HL-60 (cell line): ENCODE measurements around the gene PYM1.

ENCODE experiments used
- DNase-seq, 2 experiments: peaks; one replicate each; pipeline ENCODE4 v3.0.0-alpha.2; 2010 to 2020; ENCODE audit warnings: low read depth in 1 of 2, low spot score in 1 of 2
- H3K27ac ChIP-seq: fragments of 250-450 bp; sonication (Bioruptor Pico); replicated peaks from 2 replicates; pipeline ENCODE4 v1.5.1; 2020; ENCODE audit warnings: mild to moderate bottlenecking, moderate library complexity
- H3K27me3 ChIP-seq: fragments of 250-450 bp; sonication (Bioruptor Pico); 2 replicates; pipeline ENCODE4 v1.5.1; 2021; ENCODE audit warnings: mild to moderate bottlenecking, moderate library complexity; ENCODE audit not compliant: insufficient read depth, poor library complexity, severe bottlenecking
- H3K4me3 ChIP-seq: replicated peaks from 2 replicates; pipeline ENCODE4 v1.5.1; 2011; ENCODE audit warnings: mild to moderate bottlenecking, control low read depth, low read length; ENCODE audit not compliant: insufficient read depth
- GABPA ChIP-seq: IDR thresholded peaks from 2 replicates; pipeline ENCODE4 v1.6.1; 2012; ENCODE audit warnings: low read depth
- POLR2AphosphoS5 ChIP-seq: IDR thresholded peaks from 2 replicates; pipeline ENCODE4 v1.6.1; 2012; ENCODE audit warnings: low read depth
- SPI1 ChIP-seq: IDR thresholded peaks from 2 replicates; pipeline ENCODE4 v1.6.1; 2012; ENCODE audit warnings: low read depth, mild to moderate bottlenecking, borderline replicate concordance
- long read RNA-seq: library from polyadenylated mRNA; unstranded; transcript quantifications from one replicate; pipeline ENCODE4 v2.0.0, GENCODE V29; 2020
- TF ChIP-seq, protein P1 (sequence below): IDR thresholded peaks from 2 replicates; pipeline ENCODE4 v1.6.1; 2012; ENCODE audit warnings: low read depth; ENCODE audit not compliant: insufficient replicate concordance
- TF ChIP-seq, protein P2 (sequence below): IDR thresholded peaks from one replicate; pipeline ENCODE4 v1.5.1; 2011; ENCODE audit warnings: low read length, control low read depth, inconsistent platforms; ENCODE audit not compliant: insufficient read depth

Gene PYM1
- long read RNA-seq, transcript PYM1-203 (3 exons, 1,226 nt) = major isoform, 57 of 75 reads
- long read RNA-seq, transcript PYM1-202 (3 exons, 1,073 nt) = minor isoform, 9 of 75 reads
- long read RNA-seq, partial matches to known transcripts = 1 of 75 reads
- long read RNA-seq, other reads (novel, unspliced or antisense) = 5 of 75 reads

- peak within 1 kb of the TSS; percentile 93 for H3K27ac ChIP-seq
- H3K4me3 ChIP-seq = peak within 1 kb of the TSS; percentile 77
- peak; percentile 92 to 97 for DNase-seq
- no peaks in the 10 kb centered on the region for H3K27me3 ChIP-seq
- 0 out of 2 replicates have a peak, but pooled peaks have one; percentile 23 for TF ChIP-seq GABPA
- TF ChIP-seq POLR2AphosphoS5 = peak; percentile 68
- TF ChIP-seq, protein P1, sequence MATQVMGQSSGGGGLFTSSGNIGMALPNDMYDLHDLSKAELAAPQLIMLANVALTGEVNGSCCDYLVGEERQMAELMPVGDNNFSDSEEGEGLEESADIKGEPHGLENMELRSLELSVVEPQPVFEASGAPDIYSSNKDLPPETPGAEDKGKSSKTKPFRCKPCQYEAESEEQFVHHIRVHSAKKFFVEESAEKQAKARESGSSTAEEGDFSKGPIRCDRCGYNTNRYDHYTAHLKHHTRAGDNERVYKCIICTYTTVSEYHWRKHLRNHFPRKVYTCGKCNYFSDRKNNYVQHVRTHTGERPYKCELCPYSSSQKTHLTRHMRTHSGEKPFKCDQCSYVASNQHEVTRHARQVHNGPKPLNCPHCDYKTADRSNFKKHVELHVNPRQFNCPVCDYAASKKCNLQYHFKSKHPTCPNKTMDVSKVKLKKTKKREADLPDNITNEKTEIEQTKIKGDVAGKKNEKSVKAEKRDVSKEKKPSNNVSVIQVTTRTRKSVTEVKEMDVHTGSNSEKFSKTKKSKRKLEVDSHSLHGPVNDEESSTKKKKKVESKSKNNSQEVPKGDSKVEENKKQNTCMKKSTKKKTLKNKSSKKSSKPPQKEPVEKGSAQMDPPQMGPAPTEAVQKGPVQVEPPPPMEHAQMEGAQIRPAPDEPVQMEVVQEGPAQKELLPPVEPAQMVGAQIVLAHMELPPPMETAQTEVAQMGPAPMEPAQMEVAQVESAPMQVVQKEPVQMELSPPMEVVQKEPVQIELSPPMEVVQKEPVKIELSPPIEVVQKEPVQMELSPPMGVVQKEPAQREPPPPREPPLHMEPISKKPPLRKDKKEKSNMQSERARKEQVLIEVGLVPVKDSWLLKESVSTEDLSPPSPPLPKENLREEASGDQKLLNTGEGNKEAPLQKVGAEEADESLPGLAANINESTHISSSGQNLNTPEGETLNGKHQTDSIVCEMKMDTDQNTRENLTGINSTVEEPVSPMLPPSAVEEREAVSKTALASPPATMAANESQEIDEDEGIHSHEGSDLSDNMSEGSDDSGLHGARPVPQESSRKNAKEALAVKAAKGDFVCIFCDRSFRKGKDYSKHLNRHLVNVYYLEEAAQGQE = peak; percentile 35
- TF ChIP-seq, protein P2, sequence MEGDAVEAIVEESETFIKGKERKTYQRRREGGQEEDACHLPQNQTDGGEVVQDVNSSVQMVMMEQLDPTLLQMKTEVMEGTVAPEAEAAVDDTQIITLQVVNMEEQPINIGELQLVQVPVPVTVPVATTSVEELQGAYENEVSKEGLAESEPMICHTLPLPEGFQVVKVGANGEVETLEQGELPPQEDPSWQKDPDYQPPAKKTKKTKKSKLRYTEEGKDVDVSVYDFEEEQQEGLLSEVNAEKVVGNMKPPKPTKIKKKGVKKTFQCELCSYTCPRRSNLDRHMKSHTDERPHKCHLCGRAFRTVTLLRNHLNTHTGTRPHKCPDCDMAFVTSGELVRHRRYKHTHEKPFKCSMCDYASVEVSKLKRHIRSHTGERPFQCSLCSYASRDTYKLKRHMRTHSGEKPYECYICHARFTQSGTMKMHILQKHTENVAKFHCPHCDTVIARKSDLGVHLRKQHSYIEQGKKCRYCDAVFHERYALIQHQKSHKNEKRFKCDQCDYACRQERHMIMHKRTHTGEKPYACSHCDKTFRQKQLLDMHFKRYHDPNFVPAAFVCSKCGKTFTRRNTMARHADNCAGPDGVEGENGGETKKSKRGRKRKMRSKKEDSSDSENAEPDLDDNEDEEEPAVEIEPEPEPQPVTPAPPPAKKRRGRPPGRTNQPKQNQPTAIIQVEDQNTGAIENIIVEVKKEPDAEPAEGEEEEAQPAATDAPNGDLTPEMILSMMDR = no peak
- no peak for TF ChIP-seq SPI1
Measured at GRCh38 chr12:55927588-55928502, at the start of gene PYM1. TSS of gene PYM1 (minus strand) at chr12:55927894. CDS start at chr12:55927761, 133 bp downstream.

DNA sequence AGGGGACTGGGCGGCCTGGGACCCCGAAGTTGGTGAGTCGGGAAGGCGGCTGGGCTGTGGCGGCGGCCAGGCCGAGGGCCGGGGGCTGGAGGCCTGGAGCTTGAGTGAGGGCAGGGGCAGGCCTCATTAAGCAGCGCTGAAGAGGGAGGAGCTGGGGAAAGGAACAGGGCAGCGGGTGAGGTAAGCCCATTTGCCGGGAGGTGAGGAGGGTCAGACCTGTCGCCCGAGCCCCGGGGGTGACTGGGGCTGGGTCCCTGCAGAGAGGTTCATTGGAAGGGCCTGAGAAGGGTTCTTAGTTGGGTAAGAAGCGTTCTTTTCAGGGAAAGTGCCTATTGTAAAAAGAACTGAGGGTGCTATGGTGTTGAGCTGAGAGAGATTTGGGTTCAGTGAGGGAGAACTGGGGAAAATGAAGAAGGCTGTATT lies 46.6 kb upstream of the PYM1 start:
- H3K27ac ChIP-seq = peak overlapping the region; percentile 79
- peak; percentile 50 to 66 for DNase-seq
- TF ChIP-seq, protein P2 = no peak
- TF ChIP-seq POLR2AphosphoS5 (no peak), GABPA (no peak), SPI1 (no peak)
- TF ChIP-seq, protein P1 = no peak
- H3K4me3 ChIP-seq = peak overlapping the region; percentile 99
- H3K27me3 ChIP-seq = no peaks in the 10 kb centered on the region

GRCh38 chr12:55973599-55974307 lies 46.1 kb upstream of the PYM1 start, which contains the start of gene RAB5B:
TSS of gene RAB5B (plus strand) at chr12:55974078. CDS start at chr12:55986961, 12,883 bp downstream.
- TF ChIP-seq GABPA (peak; percentile 46; the same call in 1 of the 2 replicates), POLR2AphosphoS5 (peak; percentile 83)
- TF ChIP-seq, protein P1 = no peak
- peak within 1 kb of the TSS; percentile 99 for H3K4me3 ChIP-seq
- peak; percentile 100 for DNase-seq
- H3K27ac ChIP-seq = peak within 1 kb of the TSS; percentile 79
- H3K27me3 ChIP-seq = no peaks in the 10 kb centered on the region
